ENCODE measurements around the gene UNC5B. TPM values are rescaled to one million over a fixed set of nuclear protein-coding genes. Genes with fewer than 3 reads are reported as not detected.

UNC5B gene
- total and polyA plus RNA-seq, 7 experiments from 2014 or later, result 0.08 TPM; not detected in 5

- intact Hi-C loops (cut with micrococcal nuclease), result no loop called here
- H3K36me3 Mint-ChIP-seq, result peaks cover 0 to 30% (median 4%) of the 10 kb centered on the region in 5 donors
- ATAC-seq (peak; percentile 70), DNase-seq (no peak)
- no peak overlapping the region for H3K4me3 Mint-ChIP-seq
- H3K27me3 Mint-ChIP-seq, result no peaks in the 10 kb centered on the region
- no peak overlapping the region for H3K27ac ChIP-seq (ENCODE audit: low read depth, low read length)
- CTCF ChIA-PET, result no interaction called here
- no peaks in the 10 kb centered on the region for H3K9me3 ChIP-seq (ENCODE audit: control insufficient read depth in 2 of 3, low read length in 3 of 3)
- no peaks in the 10 kb centered on the region for H3K27me3 ChIP-seq (ENCODE audit: control insufficient read depth in 2 of 2, insufficient read depth in 2 of 2, low read length in 2 of 2)
- no peak overlapping the region for H3K4me3 ChIP-seq (ENCODE audit: low read length)
- POLR2A ChIA-PET, result no interaction called here
- no peaks in the 10 kb centered on the region for H3K4me1 ChIP-seq (ENCODE audit: control insufficient read depth in 2 of 2, insufficient read depth in 2 of 2, low read length in 2 of 2)
- H3K4me1 Mint-ChIP-seq, result peaks cover 0 to 19% (median 0%) of the 10 kb centered on the region in 7 donors
- H3K27ac Mint-ChIP-seq, result peak overlapping the region in 2 of 9 donors; percentile 29 to 43
- H3K9me3 Mint-ChIP-seq, result no peaks in the 10 kb centered on the region
- H3K36me3 ChIP-seq (ENCODE audit: control insufficient read depth in 2 of 3, insufficient read depth in 3 of 3, low read length in 3 of 3), result peaks cover 0 to 15% (median 0%) of the 10 kb centered on the region in 3 experiments
These were observed 120.9 kb downstream of the UNC5B start for GRCh38 chr10:71333129-71333887.

- H3K27me3 Mint-ChIP-seq, result no peaks in the 10 kb centered on the region
- H3K4me3 Mint-ChIP-seq, result no peak overlapping the region
- DNase-seq (no peak), ATAC-seq (no peak)
- H3K4me1 Mint-ChIP-seq, result peaks cover 0 to 19% (median 0%) of the 10 kb centered on the region in 7 donors
- Histone ChIP-seq H3K4me3 (ENCODE audit: low read length) (no peak overlapping the region), H3K36me3 (ENCODE audit: control insufficient read depth in 2 of 3, insufficient read depth in 3 of 3, low read length in 3 of 3) (peaks cover 0 to 8% (median 0%) of the 10 kb centered on the region in 3 experiments), H3K4me1 (ENCODE audit: control insufficient read depth in 2 of 2, insufficient read depth in 2 of 2, low read length in 2 of 2) (no peaks in the 10 kb centered on the region), H3K27ac (ENCODE audit: low read depth, low read length) (no peak overlapping the region), H3K9me3 (ENCODE audit: control insufficient read depth in 2 of 3, low read length in 3 of 3) (no peaks in the 10 kb centered on the region), H3K27me3 (ENCODE audit: control insufficient read depth in 2 of 2, insufficient read depth in 2 of 2, low read length in 2 of 2) (no peaks in the 10 kb centered on the region)
- CTCF ChIA-PET, result interaction anchor here (1.3 kb wide), 1 partner anchor 20 kb away, joined by 6 read pairs; no protein-coding TSS in a partner anchor
- peaks cover 0 to 29% (median 0%) of the 10 kb centered on the region in 5 donors for H3K36me3 Mint-ChIP-seq
- H3K9me3 Mint-ChIP-seq, result no peaks in the 10 kb centered on the region
- intact Hi-C loops (cut with micrococcal nuclease), result no loop called here
- POLR2A ChIA-PET, result no interaction called here
- H3K27ac Mint-ChIP-seq, result no peak overlapping the region
These were observed 121.9 kb downstream of the UNC5B start for GRCh38 chr10:71334221-71334791.

GRCh38 chr10:71335173-71335708 is 122.9 kb downstream of the UNC5B start:
- H3K27me3 Mint-ChIP-seq, result no peaks in the 10 kb centered on the region
- ChIA-PET POLR2A (no interaction called here), CTCF (interaction anchor here (0.6 to 1.3 kb wide), 2 partner anchors 20 to 41 kb away, joined by 3 to 6 read pairs; no protein-coding TSS in a partner anchor)
- H3K36me3 Mint-ChIP-seq, result peaks cover 0 to 35% (median under 1%) of the 10 kb centered on the region in 5 donors
- H3K9me3 Mint-ChIP-seq, result no peaks in the 10 kb centered on the region
- Histone ChIP-seq H3K27ac (ENCODE audit: low read depth, low read length) (no peak overlapping the region), H3K36me3 (ENCODE audit: control insufficient read depth in 2 of 3, insufficient read depth in 3 of 3, low read length in 3 of 3) (peaks cover 0 to 18% (median 0%) of the 10 kb centered on the region in 3 experiments), H3K27me3 (ENCODE audit: control insufficient read depth in 2 of 2, insufficient read depth in 2 of 2, low read length in 2 of 2) (no peaks in the 10 kb centered on the region), H3K4me1 (ENCODE audit: control insufficient read depth in 2 of 2, insufficient read depth in 2 of 2, low read length in 2 of 2) (no peaks in the 10 kb centered on the region), H3K9me3 (ENCODE audit: control insufficient read depth in 2 of 3, low read length in 3 of 3) (no peaks in the 10 kb centered on the region), H3K4me3 (ENCODE audit: low read length) (no peak overlapping the region)
- no peak overlapping the region for H3K27ac Mint-ChIP-seq
- intact Hi-C loops (cut with micrococcal nuclease), result no loop called here
- H3K4me1 Mint-ChIP-seq, result peaks cover 0 to 19% (median 3%) of the 10 kb centered on the region in 7 donors
- no peak overlapping the region for H3K4me3 Mint-ChIP-seq
- DNase-seq (no peak), ATAC-seq (no peak)

GRCh38 chr10:71336632-71337031 is 124.3 kb downstream of the UNC5B start:
- peaks cover 0 to 33% (median 4%) of the 10 kb centered on the region in 5 donors for H3K36me3 Mint-ChIP-seq
- H3K9me3 Mint-ChIP-seq, result no peaks in the 10 kb centered on the region
- Histone ChIP-seq H3K27ac (ENCODE audit: low read depth, low read length) (no peak overlapping the region), H3K9me3 (ENCODE audit: control insufficient read depth in 2 of 3, low read length in 3 of 3) (no peaks in the 10 kb centered on the region), H3K4me1 (ENCODE audit: control insufficient read depth in 2 of 2, insufficient read depth in 2 of 2, low read length in 2 of 2) (no peaks in the 10 kb centered on the region), H3K4me3 (ENCODE audit: low read length) (no peak overlapping the region), H3K36me3 (ENCODE audit: control insufficient read depth in 2 of 3, insufficient read depth in 3 of 3, low read length in 3 of 3) (peaks cover 0 to 15% (median 0%) of the 10 kb centered on the region in 3 experiments), H3K27me3 (ENCODE audit: control insufficient read depth in 2 of 2, insufficient read depth in 2 of 2, low read length in 2 of 2) (no peaks in the 10 kb centered on the region)
- DNase-seq, result no peak
- POLR2A ChIA-PET, result no interaction called here
- CTCF ChIA-PET, result no interaction called here
- H3K4me1 Mint-ChIP-seq, result peaks cover 0 to 19% (median 3%) of the 10 kb centered on the region in 7 donors
- peak overlapping the region in 1 of 9 donors; percentile 84 for H3K27ac Mint-ChIP-seq
- intact Hi-C loops (cut with micrococcal nuclease), result no loop called here
- no peak for ATAC-seq
- H3K4me3 Mint-ChIP-seq, result no peak overlapping the region
- no peaks in the 10 kb centered on the region for H3K27me3 Mint-ChIP-seq

- Histone ChIP-seq H3K4me3 (ENCODE audit: low read length) (no peak overlapping the region), H3K9me3 (ENCODE audit: control insufficient read depth in 2 of 3, low read length in 3 of 3) (no peaks in the 10 kb centered on the region), H3K4me1 (ENCODE audit: control insufficient read depth in 2 of 2, insufficient read depth in 2 of 2, low read length in 2 of 2) (no peaks in the 10 kb centered on the region), H3K27ac (ENCODE audit: low read depth, low read length) (no peak overlapping the region), H3K27me3 (ENCODE audit: control insufficient read depth in 2 of 2, insufficient read depth in 2 of 2, low read length in 2 of 2) (no peaks in the 10 kb centered on the region), H3K36me3 (ENCODE audit: control insufficient read depth in 2 of 3, insufficient read depth in 3 of 3, low read length in 3 of 3) (peaks cover 0 to 15% (median 0%) of the 10 kb centered on the region in 3 experiments)
- intact Hi-C loops (cut with micrococcal nuclease), result no loop called here
- Mint-ChIP-seq H3K27me3 (no peaks in the 10 kb centered on the region), H3K4me3 (no peak overlapping the region), H3K36me3 (peaks cover 0 to 37% (median 4%) of the 10 kb centered on the region in 5 donors), H3K27ac (no peak overlapping the region), H3K4me1 (peaks cover 0 to 19% (median 3%) of the 10 kb centered on the region in 7 donors), H3K9me3 (no peaks in the 10 kb centered on the region)
- ATAC-seq (no peak), DNase-seq (no peak)
- CTCF ChIA-PET, result no interaction called here
- POLR2A ChIA-PET, result no interaction called here
These were observed 124.9 kb downstream of the UNC5B start for GRCh38 chr10:71337219-71337701.

- peaks cover 0 to 15% (median 0%) of the 10 kb centered on the region in 3 experiments for H3K36me3 ChIP-seq (ENCODE audit: control insufficient read depth in 2 of 3, insufficient read depth in 3 of 3, low read length in 3 of 3)
- peaks cover 0 to 12% (median 0%) of the 10 kb centered on the region in 7 donors for H3K4me1 Mint-ChIP-seq
- H3K9me3 ChIP-seq (ENCODE audit: control insufficient read depth in 2 of 3, low read length in 3 of 3), result no peaks in the 10 kb centered on the region
- no peak overlapping the region for H3K4me3 Mint-ChIP-seq
- DNase-seq (no peak), ATAC-seq (no peak)
- no peaks in the 10 kb centered on the region for H3K9me3 Mint-ChIP-seq
- no peaks in the 10 kb centered on the region for H3K4me1 ChIP-seq (ENCODE audit: control insufficient read depth in 2 of 2, insufficient read depth in 2 of 2, low read length in 2 of 2)
- H3K27ac ChIP-seq (ENCODE audit: low read depth, low read length), result no peak overlapping the region
- no peak overlapping the region for H3K4me3 ChIP-seq (ENCODE audit: low read length)
- H3K27ac Mint-ChIP-seq, result no peak overlapping the region
- ChIA-PET POLR2A (no interaction called here), CTCF (no interaction called here)
- H3K27me3 ChIP-seq (ENCODE audit: control insufficient read depth in 2 of 2, insufficient read depth in 2 of 2, low read length in 2 of 2), result no peaks in the 10 kb centered on the region
- intact Hi-C loops (cut with micrococcal nuclease), result no loop called here
- H3K36me3 Mint-ChIP-seq, result peaks cover 0 to 32% (median 4%) of the 10 kb centered on the region in 5 donors
- H3K27me3 Mint-ChIP-seq, result no peaks in the 10 kb centered on the region
These were observed 126.5 kb downstream of the UNC5B start for GRCh38 chr10:71338728-71339495.

Data from naive thymus-derived CD4-positive, alpha-beta T cell (primary cell).